Kidney epithelial cell (primary cell): ENCODE measurements around the gene SRCIN1. TPM values are rescaled to one million over a fixed set of nuclear protein-coding genes. Genes with fewer than 3 reads are reported as not detected.

Experiments used
- DNase-seq: peaks from one replicate; pipeline ENCODE4 v3.0.0-alpha.2; 2010; ENCODE audit warnings: low read depth
- H3K27me3 ChIP-seq: 2 replicates; pipeline ENCODE4 v1.6.0; 2011; ENCODE audit warnings: low read length; ENCODE audit not compliant: control insufficient read depth, insufficient read depth
- H3K36me3 ChIP-seq: 2 replicates; pipeline ENCODE4 v1.5.1; 2011; ENCODE audit warnings: low read length; ENCODE audit not compliant: control insufficient read depth, insufficient read depth
- H3K4me3 ChIP-seq: 2 replicates; pipeline ENCODE4 v1.5.1; 2011; ENCODE audit warnings: low read depth, mild to moderate bottlenecking, control low read depth, low read length
- CTCF ChIP-seq: IDR thresholded peaks from 2 replicates; pipeline ENCODE4 v1.5.1; 2011; ENCODE audit warnings: mild to moderate bottlenecking, moderate library complexity, low read length, control low read depth, inconsistent platforms; ENCODE audit not compliant: insufficient read depth, poor library complexity, severe bottlenecking
- total RNA-seq: library from RNA; depleted of rRNA; stranded (reverse); fragments of >200 nt; gene quantifications from 2 replicates; pipeline ENCODE4 v1.2.3, GENCODE V29; 2015

The SRCIN1 gene
- total RNA-seq, 1 donor from 2014 or later = 0.84 TPM

DNA sequence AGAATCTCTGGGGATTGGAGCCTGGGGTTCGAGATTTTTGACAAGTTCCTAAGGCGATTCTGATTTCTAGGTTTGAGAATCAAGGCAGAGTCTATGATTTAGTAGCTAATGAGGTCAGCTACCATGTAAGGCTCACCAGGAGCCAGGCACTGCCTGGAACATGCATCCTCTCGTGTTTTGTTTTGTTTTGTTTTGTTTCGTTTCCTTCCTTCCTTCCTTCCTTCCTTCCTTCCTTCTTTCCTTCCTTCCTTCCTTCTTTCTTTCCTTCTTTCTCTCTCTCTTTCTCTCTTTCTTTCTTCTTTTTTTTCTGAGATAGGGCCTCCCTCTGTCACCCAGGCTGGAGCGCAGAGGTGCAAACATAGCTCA, 39.1 kb downstream of the SRCIN1 start:
- no peak for DNase-seq
- Histone ChIP-seq H3K4me3 (no peak overlapping the region), H3K27me3 (peaks cover 91% of the 10 kb centered on the region), H3K36me3 (no peaks in the 10 kb centered on the region)
- TF ChIP-seq CTCF = no peak

DNA sequence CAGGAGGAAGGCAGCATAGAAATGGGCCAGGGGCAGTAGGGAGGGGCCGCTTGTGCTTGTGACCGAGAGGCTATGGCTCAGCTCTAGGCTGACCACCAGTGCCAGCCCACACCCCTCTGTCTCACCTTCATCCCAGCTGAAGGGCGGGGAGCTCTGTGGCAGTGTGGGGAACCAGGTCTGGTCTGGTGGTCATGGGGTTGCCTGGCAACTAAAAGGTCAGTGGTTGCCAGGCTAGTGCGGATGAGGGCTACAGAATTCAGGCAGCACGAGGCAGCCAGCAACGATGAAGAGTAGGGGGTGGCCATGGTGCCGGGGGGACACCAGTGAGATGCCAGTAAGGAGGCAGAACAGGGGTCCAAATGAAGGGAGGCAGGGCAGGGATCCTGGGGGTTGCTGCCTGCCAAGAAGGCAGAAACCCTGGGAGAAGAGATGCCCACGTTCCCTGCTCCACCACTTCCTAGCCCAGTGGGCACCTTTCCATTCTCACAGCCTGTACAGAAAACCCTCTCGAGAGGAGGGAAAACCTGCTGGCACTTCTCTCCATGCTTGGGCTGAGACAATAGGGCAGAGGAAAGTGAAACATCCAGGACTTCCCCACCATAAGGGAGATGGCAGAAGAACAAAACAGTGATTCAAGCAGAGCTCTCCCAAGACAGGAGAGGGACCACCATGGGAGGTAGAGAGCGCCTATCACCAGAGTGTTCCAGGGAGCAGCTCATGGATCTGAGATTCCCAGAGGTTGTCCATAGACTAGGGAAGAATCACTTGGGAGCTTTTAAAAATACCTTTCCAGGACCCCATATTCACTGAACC, 39.7 kb downstream of the SRCIN1 start:
- DNase-seq = no peak
- H3K36me3 ChIP-seq = no peaks in the 10 kb centered on the region
- no peak for TF ChIP-seq CTCF
- H3K27me3 ChIP-seq = peaks cover 91% of the 10 kb centered on the region
- H3K4me3 ChIP-seq = no peak overlapping the region

- no peaks in the 10 kb centered on the region for H3K36me3 ChIP-seq
- no peak for TF ChIP-seq CTCF
- DNase-seq = no peak
- H3K4me3 ChIP-seq = no peak overlapping the region
- peaks cover 93% of the 10 kb centered on the region for H3K27me3 ChIP-seq
These were observed 40.9 kb downstream of the SRCIN1 start for GRCh38 chr17:38564869-38565268.

- TF ChIP-seq CTCF = no peak
- Histone ChIP-seq H3K27me3 (peaks cover 93% of the 10 kb centered on the region), H3K4me3 (no peak overlapping the region), H3K36me3 (no peaks in the 10 kb centered on the region)
- no peak for DNase-seq
These were observed 41.4 kb downstream of the SRCIN1 start for GRCh38 chr17:38564254-38564837.

DNA sequence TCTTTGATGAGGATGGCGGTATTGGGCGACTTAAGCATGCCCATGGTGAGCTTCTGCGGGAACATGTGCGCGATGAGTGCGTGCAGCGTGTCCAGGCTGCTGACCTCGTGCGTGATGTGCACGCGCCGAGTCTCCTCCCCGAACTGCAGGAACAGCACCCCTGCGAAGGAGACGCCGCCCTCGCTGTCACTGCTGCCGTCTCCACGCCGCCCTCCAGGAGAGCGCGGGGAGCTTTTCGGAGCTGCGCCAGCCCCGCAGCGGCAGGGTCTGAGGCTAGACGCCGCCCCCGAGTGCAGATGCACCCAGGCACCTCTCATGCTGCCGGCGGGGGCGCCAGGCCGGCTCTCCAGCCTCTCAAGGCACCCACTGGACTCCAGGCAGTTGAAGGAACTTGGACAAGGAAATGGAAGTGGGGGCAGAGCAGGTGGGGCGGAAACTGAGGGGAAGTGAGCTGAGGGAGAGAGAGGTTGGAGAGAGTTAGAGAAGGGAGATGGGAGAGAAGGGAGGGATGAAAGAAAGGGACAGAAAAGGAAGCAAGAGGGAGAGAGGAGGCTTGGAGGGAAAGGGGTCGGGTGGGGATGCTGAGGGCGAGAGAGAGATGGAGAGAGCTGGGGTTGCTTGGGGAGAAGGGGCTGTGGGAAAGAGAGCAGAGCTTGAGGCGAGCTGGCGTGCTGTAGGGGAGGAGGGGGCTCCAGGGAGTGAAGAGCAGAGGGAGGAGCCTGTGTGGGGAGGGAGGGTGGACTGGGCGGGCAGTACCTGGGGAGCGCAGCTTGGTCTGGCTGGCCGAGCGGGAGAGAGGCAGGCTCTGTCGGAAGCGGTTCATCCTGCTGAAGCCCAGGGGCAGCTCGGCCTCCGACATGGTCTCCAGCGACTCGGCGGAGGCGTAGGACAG, 42.1 kb downstream of the SRCIN1 start:
- Histone ChIP-seq H3K4me3 (no peak overlapping the region), H3K27me3 (peaks cover 94% of the 10 kb centered on the region), H3K36me3 (no peaks in the 10 kb centered on the region)
- no peak for TF ChIP-seq CTCF
- no peak for DNase-seq
